GM23338 (cell line): ENCODE data around the gene FAAP100. TPM values are rescaled to one million over a fixed set of nuclear protein-coding genes. Genes with fewer than 3 reads are reported as not detected.

Experiments
- ATAC-seq: fragments of 200-7000 bp; cut with Tn5 transposase; 3 replicates; pipeline ENCODE4 v1.9.1; 2020
- DNase-seq: peaks from one replicate; pipeline ENCODE4 v3.0.0-alpha.2; 2015; ENCODE audit warnings: low spot score
- H2AFZ ChIP-seq: fragments of 200-600 bp; sonication (generic); 2 replicates; pipeline ENCODE4 v1.8.0; 2016; ENCODE audit warnings: antibody characterized with exemption, mild to moderate bottlenecking, moderate library complexity
- H3F3A ChIP-seq: fragments of 200-600 bp; sonication (generic); replicated peaks from 2 replicates; pipeline ENCODE4 v1.8.0; 2017; ENCODE audit warnings: antibody characterized with exemption, mixed run types, low read depth
- H3K27ac ChIP-seq: fragments of 200-600 bp; sonication (generic); 2 replicates; pipeline ENCODE4 v1.6.1; 2016; ENCODE audit warnings: low read depth
- H3K27me3 ChIP-seq: fragments of 200-600 bp; sonication (generic); 2 replicates; pipeline ENCODE4 v1.8.0; 2016; ENCODE audit warnings: mild to moderate bottlenecking, mixed run types, moderate library complexity; ENCODE audit not compliant: insufficient read depth
- H3K36me3 ChIP-seq: fragments of 200-600 bp; sonication (generic); 2 replicates; pipeline ENCODE4 v1.8.0; 2016; ENCODE audit warnings: mild to moderate bottlenecking; ENCODE audit not compliant: insufficient read depth
- H3K4me1 ChIP-seq: fragments of 200-600 bp; sonication (generic); 2 replicates; pipeline ENCODE4 v1.8.0; 2016; ENCODE audit warnings: mild to moderate bottlenecking, moderate library complexity; ENCODE audit not compliant: insufficient read depth
- H3K4me2 ChIP-seq: fragments of 200-600 bp; sonication (generic); 2 replicates; pipeline ENCODE4 v1.7.1; 2017; ENCODE audit warnings: mixed run types
- H3K4me3 ChIP-seq: fragments of 200-600 bp; sonication (generic); 2 replicates; pipeline ENCODE4 v1.6.1; 2016; ENCODE audit warnings: mixed run types
- H3K79me2 ChIP-seq: fragments of 200-600 bp; sonication (generic); replicated peaks from 2 replicates; pipeline ENCODE4 v1.8.0; 2017; ENCODE audit warnings: mild to moderate bottlenecking; ENCODE audit not compliant: insufficient read depth
- H3K9me2 ChIP-seq: fragments of 200-600 bp; sonication (generic); 2 replicates; pipeline ENCODE4 v1.8.0; 2017; ENCODE audit not compliant: insufficient read depth
- H4K20me1 ChIP-seq: fragments of 200-600 bp; sonication (generic); replicated peaks from 2 replicates; pipeline ENCODE4 v1.8.0; 2017; ENCODE audit warnings: mild to moderate bottlenecking; ENCODE audit not compliant: insufficient read depth
- H3K27ac Mint-ChIP-seq: 2 replicates; pipeline ENCODE4 v1.8.0; 2020; ENCODE audit warnings: inconsistent platforms, mild to moderate bottlenecking, moderate library complexity, mixed read lengths
- H3K27me3 Mint-ChIP-seq: 3 replicates; pipeline ENCODE4 v1.8.0; 2022; ENCODE audit warnings: low read depth, mild to moderate bottlenecking, moderate library complexity, mixed read lengths, inconsistent platforms; ENCODE audit not compliant: insufficient read depth, poor library complexity
- H3K36me3 Mint-ChIP-seq: 3 replicates; pipeline ENCODE4 v1.8.0; 2021; ENCODE audit warnings: low read depth, mild to moderate bottlenecking, inconsistent platforms, moderate library complexity, mixed read lengths
- H3K4me1 Mint-ChIP-seq: 3 replicates; pipeline ENCODE4 v1.8.0; 2020; ENCODE audit warnings: mild to moderate bottlenecking, inconsistent platforms, mixed read lengths
- H3K4me3 Mint-ChIP-seq: 3 replicates; pipeline ENCODE4 v1.8.0; 2021; ENCODE audit warnings: moderate library complexity, mild to moderate bottlenecking, inconsistent platforms, mixed read lengths
- H3K9me3 Mint-ChIP-seq: 3 replicates; pipeline ENCODE4 v1.8.0; 2020; ENCODE audit warnings: moderate library complexity, mild to moderate bottlenecking, inconsistent platforms, mixed read lengths
- CREB1 ChIP-seq: fragments of 250-450 bp; sonication (Bioruptor Pico); IDR thresholded peaks from 2 replicates; pipeline ENCODE4 v1.5.0; 2020; ENCODE audit warnings: low read depth, mild to moderate bottlenecking, moderate library complexity
- EZH2 ChIP-seq: fragments of 200-600 bp; sonication (generic); IDR thresholded peaks from one replicate; pipeline ENCODE4 v1.8.0; 2017; ENCODE audit warnings: antibody characterized with exemption, mild to moderate bottlenecking, low read depth; ENCODE audit not compliant: unreplicated experiment
- EZH2phosphoT487 ChIP-seq: fragments of 200-600 bp; sonication (generic); IDR thresholded peaks from one replicate; pipeline ENCODE4 v1.8.1; 2018; ENCODE audit warnings: antibody characterized with exemption; ENCODE audit not compliant: unreplicated experiment
- POLR2AphosphoS5 ChIP-seq: IDR thresholded peaks from 2 replicates; pipeline ENCODE4 v1.6.1; 2016; ENCODE audit warnings: antibody characterized with exemption, low read depth
- polyA plus RNA-seq: library from polyadenylated mRNA; unstranded; fragments of >200 nt; fragmentation: Nextera tagmentation; extraction: Ambion mirVana; gene quantifications from 2 replicates; pipeline ENCODE4 v1.2.1, GENCODE V29; 2016
- total RNA-seq: library from RNA; depleted of rRNA; stranded (reverse); fragments of >200 nt; shearing (Covaris generic); gene quantifications from 2 replicates; pipeline ENCODE4 v1.2.3, GENCODE V29; 2014

Gene FAAP100
- total and polyA plus RNA-seq, 2 experiments from 2014 or later: 16.0 to 50.5 TPM

GRCh38 chr17:81510785-81511553, 41.2 kb downstream of the FAAP100 start:
- Histone ChIP-seq H3K27ac (peak overlapping the region; percentile 69), H4K20me1 (peaks cover 39% of the 10 kb centered on the region), H3K27me3 (no peaks in the 10 kb centered on the region), H3K79me2 (peaks cover 44% of the 10 kb centered on the region), H3K4me2 (peak overlapping the region; percentile 96), H2AFZ (no peak overlapping the region), H3K36me3 (peaks cover 36% of the 10 kb centered on the region), H3F3A (peaks cover 53% of the 10 kb centered on the region), H3K9me2 (no peaks in the 10 kb centered on the region), H3K4me1 (peaks cover 15% of the 10 kb centered on the region), H3K4me3 (peak overlapping the region; percentile 97)
- Mint-ChIP-seq H3K4me1 (peaks cover 23% of the 10 kb centered on the region), H3K36me3 (peaks cover 50% of the 10 kb centered on the region), H3K27ac (peak overlapping the region; percentile 91), H3K4me3 (peak overlapping the region; percentile 98), H3K9me3 (peaks cover 42% of the 10 kb centered on the region), H3K27me3 (peaks cover 64% of the 10 kb centered on the region)
- no peak for TF ChIP-seq EZH2phosphoT487
- peak; percentile 65 for TF ChIP-seq POLR2AphosphoS5
- DNase-seq (no peak), ATAC-seq (no peak)

GRCh38 chr17:81509972-81510784, 42.0 kb downstream of the FAAP100 start:
- TF ChIP-seq EZH2: no peak
- TF ChIP-seq POLR2AphosphoS5: 0 out of 2 replicates have a peak, but pooled peaks have one; percentile 25
- Histone ChIP-seq H3K4me1 (peaks cover 9% of the 10 kb centered on the region), H4K20me1 (peaks cover 33% of the 10 kb centered on the region), H2AFZ (no peak overlapping the region), H3F3A (peaks cover 50% of the 10 kb centered on the region), H3K9me2 (no peaks in the 10 kb centered on the region), H3K27me3 (no peaks in the 10 kb centered on the region), H3K79me2 (peaks cover 36% of the 10 kb centered on the region), H3K27ac (peak overlapping the region; percentile 80), H3K36me3 (peaks cover 36% of the 10 kb centered on the region), H3K4me3 (peak overlapping the region; percentile 97), H3K4me2 (peak overlapping the region; percentile 96)
- Mint-ChIP-seq H3K27me3 (peaks cover 65% of the 10 kb centered on the region), H3K27ac (peak overlapping the region; percentile 87), H3K4me3 (peak overlapping the region; percentile 98), H3K9me3 (peaks cover 42% of the 10 kb centered on the region), H3K36me3 (peaks cover 50% of the 10 kb centered on the region), H3K4me1 (peaks cover 20% of the 10 kb centered on the region)
- DNase-seq: no peak
- ATAC-seq: no peak

GRCh38 chr17:81509207-81509971, 42.8 kb downstream of the FAAP100 start:
- Histone ChIP-seq H3K9me2 (no peaks in the 10 kb centered on the region), H3K36me3 (peaks cover 36% of the 10 kb centered on the region), H3K27me3 (no peaks in the 10 kb centered on the region), H3F3A (peaks cover 50% of the 10 kb centered on the region), H3K4me1 (peaks cover 9% of the 10 kb centered on the region), H2AFZ (no peak overlapping the region), H3K79me2 (peaks cover 36% of the 10 kb centered on the region), H3K4me3 (peak overlapping the region; percentile 97), H3K4me2 (peak overlapping the region; percentile 96), H3K27ac (peak overlapping the region; percentile 80), H4K20me1 (peaks cover 33% of the 10 kb centered on the region)
- Mint-ChIP-seq H3K4me1 (peaks cover 20% of the 10 kb centered on the region), H3K4me3 (peak overlapping the region; percentile 98), H3K36me3 (peaks cover 50% of the 10 kb centered on the region), H3K27ac (peak overlapping the region; percentile 86), H3K27me3 (peaks cover 67% of the 10 kb centered on the region), H3K9me3 (peaks cover 42% of the 10 kb centered on the region)
- ATAC-seq (peak; percentile 2), DNase-seq (no peak)
- TF ChIP-seq POLR2AphosphoS5: 0 out of 2 replicates have a peak, but pooled peaks have one; percentile 13
- TF ChIP-seq CREB1 (CRISPR knock-in tag): no peak
